Testis (tissue), 3 donors: ENCODE results near the gene PYGO1. TPM values are rescaled to one million over a fixed set of nuclear protein-coding genes. Genes with fewer than 3 reads are reported as not detected.

Experiments
- DNase-seq: peaks from one replicate; pipeline ENCODE4 v3.0.0-alpha.2; 2019
- H3K27ac ChIP-seq, 2 donors: fragments of 200-600 bp; sonication (generic); one replicate each; pipeline ENCODE4 v1.5.1; 2019
- H3K27me3 ChIP-seq: fragments of 200-600 bp; sonication (generic); one replicate; pipeline ENCODE4 v1.5.1; 2019
- H3K36me3 ChIP-seq: fragments of 200-600 bp; sonication (generic); one replicate; pipeline ENCODE4 v1.5.1; 2017; ENCODE audit warnings: low read depth; ENCODE audit errors: missing control alignments
- H3K4me1 ChIP-seq: fragments of 200-600 bp; sonication (generic); one replicate; pipeline ENCODE4 v1.5.1; 2019
- H3K4me3 ChIP-seq, 2 donors: fragments of 200-600 bp; sonication (generic); one replicate each; pipeline ENCODE4 v1.5.1; 2017 to 2019
- H3K9me3 ChIP-seq: fragments of 200-600 bp; sonication (generic); one replicate; pipeline ENCODE4 v1.5.1; 2017
- POLR2A ChIP-seq: fragments of 450-650 bp; IDR thresholded peaks from one replicate; pipeline ENCODE4 v1.6.1; 2017; ENCODE audit warnings: antibody characterized with exemption, mild to moderate bottlenecking, moderate library complexity
- WGBS, 2 donors: methylation state at CpG; one replicate each; pipeline ENCODE4 v1.1.5; 2018; 5-methylcytosine and 5-hydroxymethylcytosine counted together
- intact Hi-C: fragments of 100-400 bp; cut with DNase I; formaldehyde crosslinking; loops from one replicate; pipeline ENCODE4 v1.15.1; 2023; ENCODE audit warnings: low total_unique reads
- polyA plus RNA-seq: library from polyadenylated mRNA; stranded (reverse); fragments of 350-450 nt; fragmentation: Illumina TruSeq; extraction: RNeasy Lipid Tissue Mini Kit (QIAGEN cat#74804); gene quantifications from one replicate; pipeline ENCODE4 v1.2.3, GENCODE V29; 2014; ENCODE audit warnings: low read depth, low replicate concordance; ENCODE audit not compliant: insufficient read depth
- total RNA-seq, 2 donors: library from RNA; depleted of rRNA; stranded (reverse); fragments of >200 nt; gene quantifications; one replicate each; pipeline ENCODE4 v1.2.3, GENCODE V29; 2016
- TF ChIP-seq, protein P1 (sequence below), 3 experiments: fragments of 450-650 bp in 2 of 3; fragments of 200-600 bp in 1 of 3; sonication (generic) in 1 of 3; IDR thresholded peaks; one replicate each; pipeline ENCODE4 v1.5.1; 2016 to 2019; ENCODE audit warnings: antibody characterized with exemption in 3 of 3, mild to moderate bottlenecking in 2 of 3, moderate library complexity in 1 of 3

PYGO1 gene
- total and polyA plus RNA-seq, 3 donors from 2014 or later = 5.4 to 8.6 (median 8.5) TPM

DNA sequence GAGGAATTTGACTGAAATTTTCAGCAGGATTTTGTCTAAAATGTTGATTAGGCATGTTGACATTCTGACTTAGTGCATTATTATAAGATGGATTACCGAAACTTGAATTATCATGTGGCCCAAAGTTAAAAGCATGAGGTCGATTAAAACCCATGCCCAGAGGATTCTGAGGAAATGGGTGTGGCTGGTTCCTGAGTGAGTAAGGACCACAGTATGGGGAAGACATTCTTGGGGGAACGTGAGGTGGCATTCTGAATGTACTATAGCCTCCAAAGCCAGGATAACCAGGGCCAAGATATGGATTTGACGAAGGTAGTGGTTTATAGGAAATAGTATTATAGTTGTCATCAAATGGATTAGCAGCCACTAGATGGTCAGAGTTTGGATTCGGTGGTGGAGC lies 41.4 kb downstream of the PYGO1 start:
- Histone ChIP-seq H3K4me1 (no peaks in the 10 kb centered on the region), H3K4me3 (no peak overlapping the region), H3K27ac (no peak overlapping the region), H3K27me3 (no peaks in the 10 kb centered on the region), H3K36me3 (no peaks in the 10 kb centered on the region), H3K9me3 (no peaks in the 10 kb centered on the region)
- no peak for TF ChIP-seq POLR2A
- TF ChIP-seq, protein P1, sequence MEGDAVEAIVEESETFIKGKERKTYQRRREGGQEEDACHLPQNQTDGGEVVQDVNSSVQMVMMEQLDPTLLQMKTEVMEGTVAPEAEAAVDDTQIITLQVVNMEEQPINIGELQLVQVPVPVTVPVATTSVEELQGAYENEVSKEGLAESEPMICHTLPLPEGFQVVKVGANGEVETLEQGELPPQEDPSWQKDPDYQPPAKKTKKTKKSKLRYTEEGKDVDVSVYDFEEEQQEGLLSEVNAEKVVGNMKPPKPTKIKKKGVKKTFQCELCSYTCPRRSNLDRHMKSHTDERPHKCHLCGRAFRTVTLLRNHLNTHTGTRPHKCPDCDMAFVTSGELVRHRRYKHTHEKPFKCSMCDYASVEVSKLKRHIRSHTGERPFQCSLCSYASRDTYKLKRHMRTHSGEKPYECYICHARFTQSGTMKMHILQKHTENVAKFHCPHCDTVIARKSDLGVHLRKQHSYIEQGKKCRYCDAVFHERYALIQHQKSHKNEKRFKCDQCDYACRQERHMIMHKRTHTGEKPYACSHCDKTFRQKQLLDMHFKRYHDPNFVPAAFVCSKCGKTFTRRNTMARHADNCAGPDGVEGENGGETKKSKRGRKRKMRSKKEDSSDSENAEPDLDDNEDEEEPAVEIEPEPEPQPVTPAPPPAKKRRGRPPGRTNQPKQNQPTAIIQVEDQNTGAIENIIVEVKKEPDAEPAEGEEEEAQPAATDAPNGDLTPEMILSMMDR (IDR thresholded peaks at IDR 0.05) = no peak
- intact Hi-C loops = no loop called here
- no peak for DNase-seq
- 93 to 94% methylated on average over 5 of the region's 5 CpGs for WGBS, 2 donors

- WGBS, 2 donors = 78 to 96% methylated on average over 3 to 6 of the region's 6 CpGs
- no peak for DNase-seq
- Histone ChIP-seq H3K4me3 (no peak overlapping the region), H3K36me3 (no peaks in the 10 kb centered on the region), H3K9me3 (no peaks in the 10 kb centered on the region), H3K27me3 (no peaks in the 10 kb centered on the region), H3K27ac (no peak overlapping the region), H3K4me1 (no peaks in the 10 kb centered on the region)
- intact Hi-C loops = no loop called here
- no peak for TF ChIP-seq POLR2A
- TF ChIP-seq, protein P1 (IDR thresholded peaks at IDR 0.05) = no peak
Measured at GRCh38 chr15:55535436-55535835, 52.7 kb downstream of the PYGO1 start.

DNA sequence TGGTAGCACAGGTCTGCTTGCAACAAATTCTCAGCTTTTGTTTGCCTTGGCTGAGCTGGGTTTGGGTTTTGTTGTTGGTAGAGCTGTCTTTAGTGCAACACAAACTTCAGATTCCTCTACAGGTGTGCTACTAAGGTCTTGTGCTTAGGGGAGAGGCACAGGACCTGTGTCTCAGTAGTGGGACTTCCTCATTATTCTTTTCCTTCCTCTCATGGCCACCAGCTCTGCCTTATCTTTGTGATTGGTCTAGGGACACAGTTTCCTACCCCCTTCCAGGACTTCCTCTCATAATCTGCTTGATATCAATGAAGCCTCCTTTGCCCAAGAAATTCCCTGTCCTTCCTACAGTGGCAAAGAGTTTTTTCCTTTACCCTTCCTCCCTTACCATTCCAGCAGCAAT lies 55.2 kb downstream of the PYGO1 start:
- Histone ChIP-seq H3K4me3 (no peak overlapping the region), H3K27me3 (no peaks in the 10 kb centered on the region), H3K27ac (no peak overlapping the region), H3K9me3 (no peaks in the 10 kb centered on the region), H3K36me3 (no peaks in the 10 kb centered on the region), H3K4me1 (no peaks in the 10 kb centered on the region)
- TF ChIP-seq POLR2A = no peak
- TF ChIP-seq, protein P1 (IDR thresholded peaks at IDR 0.05) = no peak
- DNase-seq = no peak
- intact Hi-C loops = no loop called here

DNA sequence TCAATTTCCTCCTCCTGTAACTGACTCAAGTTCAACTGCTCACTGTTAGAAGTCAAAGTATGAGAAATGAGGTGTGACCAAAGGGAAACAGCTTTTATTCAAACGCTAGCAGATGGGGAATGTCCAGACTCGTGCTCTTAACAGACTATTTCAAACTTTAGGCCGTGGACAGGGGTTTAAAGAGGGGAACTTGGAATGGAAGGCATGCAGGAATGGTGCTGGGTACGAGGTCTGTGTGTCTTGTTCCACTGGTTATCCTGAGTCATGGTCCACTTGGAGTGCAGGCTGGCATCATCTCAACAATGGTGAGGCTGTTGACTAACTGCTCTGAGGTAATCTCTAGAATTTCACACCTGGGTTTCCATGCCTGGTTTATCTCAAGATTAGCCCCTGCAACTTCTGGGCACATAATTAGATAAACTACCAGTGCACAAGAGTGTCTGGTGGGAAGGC lies 57.3 kb downstream of the PYGO1 start:
- no peak for DNase-seq
- TF ChIP-seq, protein P1 (IDR thresholded peaks at IDR 0.05) = no peak
- TF ChIP-seq POLR2A = no peak
- no peaks in the 10 kb centered on the region for H3K36me3 ChIP-seq
- intact Hi-C loops = no loop called here
- no peak overlapping the region for H3K4me3 ChIP-seq
- no peaks in the 10 kb centered on the region for H3K27me3 ChIP-seq
- no peak overlapping the region for H3K27ac ChIP-seq
- no peaks in the 10 kb centered on the region for H3K4me1 ChIP-seq
- no peaks in the 10 kb centered on the region for H3K9me3 ChIP-seq
- WGBS, 2 donors = 75 to 84% methylated on average over 4 of the region's 4 CpGs

GRCh38 chr15:55528812-55529211 lies 59.3 kb downstream of the PYGO1 start:
- H3K27ac ChIP-seq = no peak overlapping the region
- intact Hi-C loops = no loop called here
- TF ChIP-seq, protein P1 (IDR thresholded peaks at IDR 0.05) = no peak
- TF ChIP-seq POLR2A = no peak
- no peaks in the 10 kb centered on the region for H3K4me1 ChIP-seq
- no peaks in the 10 kb centered on the region for H3K9me3 ChIP-seq
- DNase-seq = no peak
- H3K27me3 ChIP-seq = no peaks in the 10 kb centered on the region
- WGBS, 2 donors = 55% methylated on average over 4 of the region's 4 CpGs
- no peaks in the 10 kb centered on the region for H3K36me3 ChIP-seq
- no peak overlapping the region for H3K4me3 ChIP-seq
